ENCODE data around the gene NRXN3.

Gene NRXN3

GRCh38 chr14:79570648-79571047 lies 1400.5 kb downstream of the NRXN3 start:
- ATAC-seq (replicated peaks) (no peak), DNase-seq (no peak)
- Mint-ChIP-seq H3K27me3 (no peaks in the 10 kb centered on the region), H3K4me3 (no peak overlapping the region), H3K9me3 (peaks cover 2 to 14% of the 10 kb centered on the region in 2 donors), H3K27ac (no peak overlapping the region), H3K4me1 (ENCODE audit: low read depth in 2 of 2) (no peaks in the 10 kb centered on the region), H3K36me3 (ENCODE audit: insufficient read depth) (no peaks in the 10 kb centered on the region)

- no peak overlapping the region for H3K4me3 Mint-ChIP-seq
- no peaks in the 10 kb centered on the region for H3K4me1 Mint-ChIP-seq (ENCODE audit: low read depth in 2 of 2)
- no peak for DNase-seq
- no peak overlapping the region for H3K27ac Mint-ChIP-seq
- no peaks in the 10 kb centered on the region for H3K27me3 Mint-ChIP-seq
- no peak for ATAC-seq (replicated peaks)
- no peaks in the 10 kb centered on the region for H3K36me3 Mint-ChIP-seq (ENCODE audit: insufficient read depth)
- peaks cover 2 to 14% of the 10 kb centered on the region in 2 donors for H3K9me3 Mint-ChIP-seq
Observed at GRCh38 chr14:79571366-79571765, 1401.2 kb downstream of the NRXN3 start.

- H3K4me1 Mint-ChIP-seq (ENCODE audit: low read depth in 2 of 2), result no peaks in the 10 kb centered on the region
- no peaks in the 10 kb centered on the region for H3K27me3 Mint-ChIP-seq
- DNase-seq (no peak), ATAC-seq (replicated peaks) (no peak)
- H3K9me3 Mint-ChIP-seq, result peaks cover 3 to 14% of the 10 kb centered on the region in 2 donors
- H3K27ac Mint-ChIP-seq, result no peak overlapping the region
- H3K36me3 Mint-ChIP-seq (ENCODE audit: insufficient read depth), result no peaks in the 10 kb centered on the region
- H3K4me3 Mint-ChIP-seq, result no peak overlapping the region
Observed at GRCh38 chr14:79573486-79573885, 1403.3 kb downstream of the NRXN3 start.

- Mint-ChIP-seq H3K36me3 (ENCODE audit: insufficient read depth) (no peaks in the 10 kb centered on the region), H3K9me3 (peaks cover 2 to 9% of the 10 kb centered on the region in 2 donors), H3K27me3 (no peaks in the 10 kb centered on the region), H3K4me1 (ENCODE audit: low read depth in 2 of 2) (no peaks in the 10 kb centered on the region), H3K4me3 (no peak overlapping the region), H3K27ac (no peak overlapping the region)
- DNase-seq (no peak), ATAC-seq (replicated peaks) (no peak)
Observed at GRCh38 chr14:79575032-79575431, 1404.9 kb downstream of the NRXN3 start.

- no peak overlapping the region for H3K27ac Mint-ChIP-seq
- no peak overlapping the region for H3K4me3 Mint-ChIP-seq
- H3K27me3 Mint-ChIP-seq, result no peaks in the 10 kb centered on the region
Observed at GRCh38 chr14:79576424-79576823, 1406.3 kb downstream of the NRXN3 start.

GRCh38 chr14:79578470-79578869 lies 1408.3 kb downstream of the NRXN3 start:
- H3K4me1 Mint-ChIP-seq (ENCODE audit: low read depth in 2 of 2), result no peaks in the 10 kb centered on the region
- no peak for DNase-seq
- no peak overlapping the region for H3K4me3 Mint-ChIP-seq
- no peaks in the 10 kb centered on the region for H3K27me3 Mint-ChIP-seq
- H3K9me3 Mint-ChIP-seq, result peaks cover 2 to 12% of the 10 kb centered on the region in 2 donors
- no peak for ATAC-seq (replicated peaks)
- no peak overlapping the region for H3K27ac Mint-ChIP-seq
- H3K36me3 Mint-ChIP-seq (ENCODE audit: insufficient read depth), result no peaks in the 10 kb centered on the region

More at GRCh38 chr14:79576424-79576823, 1406.3 kb downstream of the NRXN3 start:
- DNase-seq, result no peak
- ATAC-seq (replicated peaks), result no peak
- Mint-ChIP-seq H3K4me1 (ENCODE audit: low read depth in 2 of 2) (no peaks in the 10 kb centered on the region), H3K9me3 (peaks cover 2 to 12% of the 10 kb centered on the region in 2 donors), H3K36me3 (ENCODE audit: insufficient read depth) (no peaks in the 10 kb centered on the region)

- Mint-ChIP-seq H3K4me3 (no peak overlapping the region), H3K27ac (no peak overlapping the region), H3K27me3 (no peaks in the 10 kb centered on the region), H3K4me1 (ENCODE audit: low read depth in 2 of 2) (no peaks in the 10 kb centered on the region), H3K9me3 (peaks cover 5 to 12% of the 10 kb centered on the region in 2 donors), H3K36me3 (ENCODE audit: insufficient read depth) (no peaks in the 10 kb centered on the region)
- ATAC-seq (replicated peaks), result no peak
- no peak for DNase-seq
Observed at GRCh38 chr14:79580414-79580813, 1410.2 kb downstream of the NRXN3 start.

- peaks cover 5 to 12% of the 10 kb centered on the region in 2 donors for H3K9me3 Mint-ChIP-seq
- H3K27ac Mint-ChIP-seq, result no peak overlapping the region
- ATAC-seq (replicated peaks), result no peak
- no peaks in the 10 kb centered on the region for H3K36me3 Mint-ChIP-seq (ENCODE audit: insufficient read depth)
- H3K4me3 Mint-ChIP-seq, result no peak overlapping the region
- no peak for DNase-seq
- H3K27me3 Mint-ChIP-seq, result no peaks in the 10 kb centered on the region
- H3K4me1 Mint-ChIP-seq (ENCODE audit: low read depth in 2 of 2), result no peaks in the 10 kb centered on the region
Observed at GRCh38 chr14:79580906-79581305, 1410.7 kb downstream of the NRXN3 start.

GRCh38 chr14:79581912-79582576 lies 1411.9 kb downstream of the NRXN3 start:
- H3K27ac Mint-ChIP-seq, result no peak overlapping the region
- no peak for ATAC-seq (replicated peaks)
- H3K4me3 Mint-ChIP-seq, result no peak overlapping the region
- H3K4me1 Mint-ChIP-seq (ENCODE audit: low read depth in 2 of 2), result no peaks in the 10 kb centered on the region
- DNase-seq, result no peak
- H3K36me3 Mint-ChIP-seq (ENCODE audit: insufficient read depth), result no peaks in the 10 kb centered on the region
- no peaks in the 10 kb centered on the region for H3K27me3 Mint-ChIP-seq
- H3K9me3 Mint-ChIP-seq, result peaks cover 5 to 12% of the 10 kb centered on the region in 2 donors

GRCh38 chr14:79583738-79584408 lies 1413.7 kb downstream of the NRXN3 start:
- DNase-seq (no peak), ATAC-seq (replicated peaks) (no peak)
- H3K36me3 Mint-ChIP-seq (ENCODE audit: insufficient read depth), result no peaks in the 10 kb centered on the region
- no peak overlapping the region for H3K27ac Mint-ChIP-seq
- no peak overlapping the region for H3K4me3 Mint-ChIP-seq
- no peaks in the 10 kb centered on the region for H3K27me3 Mint-ChIP-seq
- H3K9me3 Mint-ChIP-seq, result peaks cover 2 to 12% of the 10 kb centered on the region in 2 donors
- no peaks in the 10 kb centered on the region for H3K4me1 Mint-ChIP-seq (ENCODE audit: low read depth in 2 of 2)

GRCh38 chr14:79584679-79585078 lies 1414.5 kb downstream of the NRXN3 start:
- H3K4me3 Mint-ChIP-seq, result no peak overlapping the region
- ATAC-seq (replicated peaks) (no peak), DNase-seq (no peak)
- no peak overlapping the region for H3K27ac Mint-ChIP-seq
- H3K36me3 Mint-ChIP-seq (ENCODE audit: insufficient read depth), result no peaks in the 10 kb centered on the region
- peaks cover 2 to 10% of the 10 kb centered on the region in 2 donors for H3K9me3 Mint-ChIP-seq
- H3K4me1 Mint-ChIP-seq (ENCODE audit: low read depth in 2 of 2), result no peaks in the 10 kb centered on the region
- no peaks in the 10 kb centered on the region for H3K27me3 Mint-ChIP-seq

GRCh38 chr14:79585845-79586244 lies 1415.7 kb downstream of the NRXN3 start:
- ATAC-seq (replicated peaks) (no peak), DNase-seq (no peak)
- H3K4me1 Mint-ChIP-seq (ENCODE audit: low read depth in 2 of 2), result no peaks in the 10 kb centered on the region
- peaks cover 0 to 2% of the 10 kb centered on the region in 2 donors for H3K9me3 Mint-ChIP-seq
- no peak overlapping the region for H3K4me3 Mint-ChIP-seq
- H3K27ac Mint-ChIP-seq, result no peak overlapping the region
- H3K36me3 Mint-ChIP-seq (ENCODE audit: insufficient read depth), result no peaks in the 10 kb centered on the region
- H3K27me3 Mint-ChIP-seq, result no peaks in the 10 kb centered on the region

GRCh38 chr14:79586416-79586815 lies 1416.2 kb downstream of the NRXN3 start:
- Mint-ChIP-seq H3K4me3 (no peak overlapping the region), H3K36me3 (ENCODE audit: insufficient read depth) (no peaks in the 10 kb centered on the region), H3K9me3 (peaks cover 0 to 2% of the 10 kb centered on the region in 2 donors), H3K4me1 (ENCODE audit: low read depth in 2 of 2) (no peaks in the 10 kb centered on the region), H3K27ac (no peak overlapping the region), H3K27me3 (no peaks in the 10 kb centered on the region)
- ATAC-seq (replicated peaks) (no peak), DNase-seq (no peak)

GRCh38 chr14:79586989-79587598 lies 1416.9 kb downstream of the NRXN3 start:
- Mint-ChIP-seq H3K36me3 (ENCODE audit: insufficient read depth) (no peaks in the 10 kb centered on the region), H3K4me3 (no peak overlapping the region), H3K4me1 (ENCODE audit: low read depth in 2 of 2) (no peaks in the 10 kb centered on the region), H3K9me3 (peaks cover 0 to 2% of the 10 kb centered on the region in 2 donors), H3K27ac (no peak overlapping the region), H3K27me3 (no peaks in the 10 kb centered on the region)
- ATAC-seq (replicated peaks) (no peak), DNase-seq (no peak)

Data from effector memory CD8-positive, alpha-beta T cell (primary cell).